CD14-positive monocyte (primary cell): ENCODE results near the gene ADGRL3. TPM values are rescaled to one million over a fixed set of nuclear protein-coding genes. Genes with fewer than 3 reads are reported as not detected.
"Not testable (repeated sequence)": the region's sequence is repeated elsewhere in the genome, so short reads cannot be mapped to it uniquely, and the experiment has no call there.

Experiments used
- DNase-seq, 3 donors: peaks; one replicate each; pipeline ENCODE4 v3.0.0-alpha.2; 2011 to 2022
- H2AFZ ChIP-seq: 2 replicates; pipeline ENCODE4 v1.6.0; 2012; ENCODE audit warnings: mild to moderate bottlenecking, low read depth, low read length, inconsistent platforms; ENCODE audit not compliant: insufficient read depth, poor library complexity, severe bottlenecking
- H3K27ac ChIP-seq, 2 donors: 1 replicate in 1 of 2; 2 replicates in 1 of 2; pipeline ENCODE4 v1.5.1; 2012 to 2013; ENCODE audit warnings: low read length in 2 of 2, control low read depth in 1 of 2, inconsistent platforms in 1 of 2, low read depth in 1 of 2, mild to moderate bottlenecking in 1 of 2
- H3K27me3 ChIP-seq, 2 donors: one replicate each; pipeline versions ENCODE4 v1.6.0 to v1.6.1; 2011 to 2013; ENCODE audit warnings: low read length in 2 of 2; ENCODE audit not compliant: control insufficient read depth in 2 of 2, insufficient read depth in 2 of 2
- H3K36me3 ChIP-seq, 2 donors: replicated peaks in 1 of 2; 1 replicate in 1 of 2; 2 replicates in 1 of 2; pipeline versions ENCODE4 v1.5.1 to v1.6.1; 2012 to 2013; ENCODE audit warnings: low read length in 2 of 2, control low read depth in 1 of 2, inconsistent platforms in 1 of 2, mild to moderate bottlenecking in 1 of 2; ENCODE audit not compliant: insufficient read depth in 2 of 2, control insufficient read depth in 1 of 2
- H3K4me1 ChIP-seq, 2 donors: 1 replicate in 1 of 2; 2 replicates in 1 of 2; pipeline versions ENCODE4 v1.5.1 to v1.6.1; 2012 to 2013; ENCODE audit warnings: low read length in 2 of 2, control low read depth in 1 of 2, inconsistent platforms in 1 of 2, mild to moderate bottlenecking in 1 of 2, moderate library complexity in 1 of 2; ENCODE audit not compliant: insufficient read depth in 2 of 2, control insufficient read depth in 1 of 2
- H3K4me2 ChIP-seq: replicated peaks from 2 replicates; pipeline ENCODE3; 2012; ENCODE audit warnings: low read length, moderate library complexity, mild to moderate bottlenecking; ENCODE audit not compliant: poor library complexity, severe bottlenecking; ENCODE audit errors: extremely low read depth
- H3K4me3 ChIP-seq, 3 experiments: fragments of 200-600 bp in 1 of 3; sonication (generic) in 1 of 3; replicated peaks in 1 of 3; 1 replicate in 2 of 3; 2 replicates in 1 of 3; pipeline ENCODE4 v1.5.1; 2011 to 2013; ENCODE audit warnings: low read length in 3 of 3, mild to moderate bottlenecking in 3 of 3, control low read depth in 2 of 3, low read depth in 2 of 3, inconsistent platforms in 1 of 3, moderate library complexity in 1 of 3
- H3K79me2 ChIP-seq: 2 replicates; pipeline ENCODE4 v1.6.0; 2012; ENCODE audit warnings: mild to moderate bottlenecking, control low read depth, inconsistent platforms, low read length, moderate library complexity; ENCODE audit not compliant: insufficient read depth
- H3K9ac ChIP-seq: 2 replicates; pipeline ENCODE4 v1.6.0; 2017; ENCODE audit warnings: low read length, mild to moderate bottlenecking; ENCODE audit not compliant: insufficient read depth, poor library complexity, severe bottlenecking
- H3K9me3 ChIP-seq, 2 donors: replicated peaks in 1 of 2; 1 replicate in 1 of 2; 2 replicates in 1 of 2; pipeline versions ENCODE4 v1.5.1 to v1.6.1; 2012 to 2013; ENCODE audit warnings: low read length in 2 of 2, control low read depth in 1 of 2; ENCODE audit not compliant: control insufficient read depth in 1 of 2, insufficient read depth in 1 of 2
- H4K20me1 ChIP-seq: 2 replicates; pipeline ENCODE4 v1.6.0; 2012; ENCODE audit warnings: mild to moderate bottlenecking, low read length, control low read depth, moderate library complexity; ENCODE audit not compliant: insufficient read depth
- H3K27ac Mint-ChIP-seq, 7 donors: one replicate each; pipeline ENCODE4 v1.8.0; 2020; ENCODE audit warnings: mild to moderate bottlenecking in 7 of 7, mixed read lengths in 7 of 7, moderate library complexity in 6 of 7, inconsistent platforms in 2 of 7
- H3K27me3 Mint-ChIP-seq, 3 donors: one replicate each; pipeline ENCODE4 v1.8.0; 2021 to 2022; ENCODE audit warnings: low read depth in 3 of 3, mild to moderate bottlenecking in 3 of 3, mixed read lengths in 3 of 3, moderate library complexity in 3 of 3, inconsistent platforms in 1 of 3
- H3K36me3 Mint-ChIP-seq, 2 donors: one replicate each; pipeline ENCODE4 v1.8.0; 2020; ENCODE audit warnings: mixed read lengths in 2 of 2, inconsistent platforms in 1 of 2, mild to moderate bottlenecking in 1 of 2
- H3K4me1 Mint-ChIP-seq: one replicate; pipeline ENCODE4 v1.8.0; 2020; ENCODE audit warnings: mild to moderate bottlenecking, mixed read lengths
- H3K4me3 Mint-ChIP-seq, 2 donors: one replicate each; pipeline ENCODE4 v1.8.0; 2020; ENCODE audit warnings: mild to moderate bottlenecking in 2 of 2, mixed read lengths in 2 of 2, moderate library complexity in 1 of 2
- H3K9me3 Mint-ChIP-seq, 7 donors: one replicate each; pipeline ENCODE4 v1.8.0; 2020 to 2022; ENCODE audit warnings: mixed read lengths in 7 of 7, mild to moderate bottlenecking in 6 of 7, moderate library complexity in 6 of 7, inconsistent platforms in 2 of 7
- WGBS: methylation state at CpG from one replicate; pipeline ENCODE4 v1.1.5; 2013; ENCODE audit warnings: missing lambda C conversion rate; ENCODE audit not compliant: insufficient coverage; 5-methylcytosine and 5-hydroxymethylcytosine counted together
- intact Hi-C, 2 donors: fragments of 100-400 bp; cut with micrococcal nuclease; formaldehyde crosslinking; loops; one replicate each; pipeline versions ENCODE4 v1.15.0 to v1.15.1; 2023
- polyA plus RNA-seq, 3 donors: library from polyadenylated mRNA; depleted of rRNA in 1 of 3; unstranded in 2 of 3; stranded (reverse) in 1 of 3; fragments of 300-500 nt in 2 of 3; fragments of >200 nt in 1 of 3; fragmentation: Illumina TruSeq in 2 of 3; gene quantifications; 1 replicate in 2 of 3; 2 replicates in 1 of 3; pipeline ENCODE4 v1.2.3, GENCODE V29; 2012 to 2021
- TF ChIP-seq, protein P1 (sequence below): fragments of 200-600 bp; IDR thresholded peaks from one replicate; pipeline ENCODE4 v1.8.0; 2022; ENCODE audit warnings: antibody characterized with exemption, mild to moderate bottlenecking

Gene ADGRL3
- polyA plus RNA-seq, 3 donors = not detected

DNA sequence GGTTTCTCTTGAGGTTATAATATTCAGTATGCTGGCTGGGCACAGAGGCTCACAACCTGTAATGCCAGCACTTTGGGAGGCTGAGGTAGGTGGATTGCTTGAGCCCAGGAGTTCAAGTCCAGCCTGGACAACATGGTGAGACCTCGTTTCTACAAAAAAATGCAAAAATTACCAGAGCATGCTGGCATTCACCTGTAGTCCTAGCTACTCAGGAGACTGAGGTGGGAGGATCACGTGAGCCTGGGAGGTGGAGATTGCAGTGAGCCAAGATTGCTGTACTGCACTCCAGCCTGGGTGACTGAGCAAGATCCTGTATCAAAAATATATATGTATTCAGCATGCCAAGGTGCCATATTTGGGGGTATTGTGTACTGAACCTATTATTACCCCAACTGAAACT is 552.5 kb downstream of the ADGRL3 start:
- no peaks in the 10 kb centered on the region for H3K9me3 ChIP-seq
- TF ChIP-seq, protein P1, sequence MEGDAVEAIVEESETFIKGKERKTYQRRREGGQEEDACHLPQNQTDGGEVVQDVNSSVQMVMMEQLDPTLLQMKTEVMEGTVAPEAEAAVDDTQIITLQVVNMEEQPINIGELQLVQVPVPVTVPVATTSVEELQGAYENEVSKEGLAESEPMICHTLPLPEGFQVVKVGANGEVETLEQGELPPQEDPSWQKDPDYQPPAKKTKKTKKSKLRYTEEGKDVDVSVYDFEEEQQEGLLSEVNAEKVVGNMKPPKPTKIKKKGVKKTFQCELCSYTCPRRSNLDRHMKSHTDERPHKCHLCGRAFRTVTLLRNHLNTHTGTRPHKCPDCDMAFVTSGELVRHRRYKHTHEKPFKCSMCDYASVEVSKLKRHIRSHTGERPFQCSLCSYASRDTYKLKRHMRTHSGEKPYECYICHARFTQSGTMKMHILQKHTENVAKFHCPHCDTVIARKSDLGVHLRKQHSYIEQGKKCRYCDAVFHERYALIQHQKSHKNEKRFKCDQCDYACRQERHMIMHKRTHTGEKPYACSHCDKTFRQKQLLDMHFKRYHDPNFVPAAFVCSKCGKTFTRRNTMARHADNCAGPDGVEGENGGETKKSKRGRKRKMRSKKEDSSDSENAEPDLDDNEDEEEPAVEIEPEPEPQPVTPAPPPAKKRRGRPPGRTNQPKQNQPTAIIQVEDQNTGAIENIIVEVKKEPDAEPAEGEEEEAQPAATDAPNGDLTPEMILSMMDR = no peak
- H3K79me2 ChIP-seq = no peaks in the 10 kb centered on the region
- no peak overlapping the region for H3K4me2 ChIP-seq
- intact Hi-C loops = no loop called here
- no peak for DNase-seq
- Mint-ChIP-seq H3K4me3 (no peak overlapping the region), H3K9me3 (peaks cover 0 to 17% (median 7%) of the 10 kb centered on the region in 7 donors), H3K27ac (no peak overlapping the region), H3K36me3 (no peaks in the 10 kb centered on the region), H3K4me1 (no peaks in the 10 kb centered on the region), H3K27me3 (no peaks in the 10 kb centered on the region)
- H3K36me3 ChIP-seq = no peaks in the 10 kb centered on the region
- no peak overlapping the region for H2AFZ ChIP-seq
- no peak overlapping the region for H3K9ac ChIP-seq
- H3K27ac ChIP-seq = no peak overlapping the region
- H3K4me1 ChIP-seq = no peaks in the 10 kb centered on the region
- H3K4me3 ChIP-seq = no peak overlapping the region
- H3K27me3 ChIP-seq = no peaks in the 10 kb centered on the region
- 92% methylated on average over 1 of the region's 2 CpGs for WGBS
- H4K20me1 ChIP-seq = no peaks in the 10 kb centered on the region

DNA sequence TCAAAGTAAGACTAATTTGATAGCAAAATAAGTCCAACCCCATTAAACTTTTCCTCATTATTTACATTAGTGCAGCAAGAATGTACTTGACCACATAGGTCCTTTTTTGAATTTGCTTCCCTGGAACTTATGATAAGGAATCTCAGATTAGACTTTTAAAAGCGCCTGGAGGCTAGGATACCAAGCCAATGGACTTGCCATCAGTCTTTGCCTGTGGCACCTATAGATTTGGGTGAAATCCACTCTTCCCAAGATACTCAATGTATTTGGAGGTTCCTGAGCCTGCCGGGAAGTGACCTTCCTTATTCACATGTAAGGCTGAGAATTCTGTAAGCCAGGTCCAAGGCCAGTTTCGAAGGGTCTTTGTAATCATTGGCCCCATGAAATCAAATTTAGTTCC is 553.6 kb downstream of the ADGRL3 start:
- Mint-ChIP-seq H3K27ac (no peak overlapping the region), H3K36me3 (no peaks in the 10 kb centered on the region), H3K4me3 (no peak overlapping the region), H3K9me3 (peaks cover 0 to 17% (median 10%) of the 10 kb centered on the region in 7 donors), H3K4me1 (no peaks in the 10 kb centered on the region), H3K27me3 (no peaks in the 10 kb centered on the region)
- Histone ChIP-seq H2AFZ (no peak overlapping the region), H3K36me3 (no peaks in the 10 kb centered on the region), H3K9ac (no peak overlapping the region), H3K79me2 (no peaks in the 10 kb centered on the region), H3K27me3 (no peaks in the 10 kb centered on the region), H3K4me2 (no peak overlapping the region), H4K20me1 (no peaks in the 10 kb centered on the region), H3K4me1 (no peaks in the 10 kb centered on the region), H3K4me3 (no peak overlapping the region), H3K9me3 (no peaks in the 10 kb centered on the region), H3K27ac (no peak overlapping the region)
- TF ChIP-seq, protein P1 = no peak
- no CpG with 5 or more reads among the region's 3 CpGs for WGBS
- intact Hi-C loops = no loop called here
- DNase-seq = no peak

DNA sequence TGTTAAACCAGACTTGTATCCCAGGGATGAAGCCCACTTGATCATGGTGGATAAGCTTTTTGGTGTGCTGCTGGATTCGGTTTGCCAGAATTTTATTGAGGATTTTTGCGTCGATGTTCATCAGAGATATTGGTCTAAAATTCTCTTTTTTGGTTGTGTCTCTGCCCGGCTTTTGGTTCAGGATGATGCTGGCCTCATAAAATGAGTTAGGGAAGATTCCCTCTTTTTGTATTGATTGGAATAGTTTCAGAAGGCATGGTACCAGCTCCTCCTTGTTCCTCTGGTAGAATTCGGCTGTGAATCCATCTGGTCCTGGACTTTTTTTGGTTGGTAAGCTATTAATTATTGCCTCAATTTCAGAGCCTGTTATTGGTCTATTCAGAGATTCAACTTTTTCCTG is 556.8 kb downstream of the ADGRL3 start:
- H3K36me3 Mint-ChIP-seq, DNase-seq, H3K4me2 ChIP-seq, H3K36me3 ChIP-seq, H2AFZ ChIP-seq, H3K4me1 Mint-ChIP-seq, H3K4me1 ChIP-seq, H3K79me2 ChIP-seq, H3K9ac ChIP-seq, H3K27me3 Mint-ChIP-seq, H3K27ac ChIP-seq, H3K27ac Mint-ChIP-seq, intact Hi-C loops, H3K4me3 ChIP-seq, H3K27me3 ChIP-seq, H4K20me1 ChIP-seq, H3K4me3 Mint-ChIP-seq: not testable (repeated sequence)
- 100% methylated on average over 4 of the region's 5 CpGs for WGBS
- H3K9me3 ChIP-seq = peaks cover 0 to 18% of the 10 kb centered on the region in 2 donors
- peaks cover 10 to 32% (median 22%) of the 10 kb centered on the region in 7 donors for H3K9me3 Mint-ChIP-seq
